A673 (cell line): Measurements from ENCODE around the gene ANKS6. TPM values are rescaled to one million over a fixed set of nuclear protein-coding genes. Genes with fewer than 3 reads are reported as not detected.

Experiments used
- BruUV-seq: library from RNA; stranded (reverse); fragments of 400-500 nt; replicated peaks from 2 replicates; lab custom pipeline; 2021; lab: Mats Ljungman, UMichigan
- CTCF ChIA-PET: fragments of 300-600 bp; sonication (Branson Sonifier 250); formaldehyde crosslinking; loops from one replicate; lab custom pipeline; 2022; ENCODE audit warnings: antibody characterized with exemption; lab: Charles Lee
- POLR2A ChIA-PET: fragments of 300-600 bp; sonication (Branson Sonifier 250); formaldehyde crosslinking; loops from one replicate; lab custom pipeline; 2022; ENCODE audit warnings: antibody characterized with exemption; ENCODE audit not compliant: low non-redundant PET; lab: Charles Lee
- DNase-seq: peaks from one replicate; pipeline ENCODE4 v3.0.0-alpha.2; 2015; ENCODE audit warnings: low spot score
- H3K27ac ChIP-seq: fragments of 200-600 bp; sonication (generic); 2 replicates; pipeline ENCODE4 v1.5.1; 2016; ENCODE audit warnings: mixed run types, low read depth, mild to moderate bottlenecking, mixed read lengths, antibody characterized with exemption, low read length; ENCODE audit not compliant: poor library complexity, severe bottlenecking
- H3K27me3 ChIP-seq: fragments of 200-600 bp; sonication (generic); replicated peaks from 2 replicates; pipeline ENCODE4 v1.6.1; 2017; ENCODE audit warnings: mixed run types, low read depth, mild to moderate bottlenecking, mixed read lengths, antibody characterized with exemption, low read length; ENCODE audit not compliant: insufficient read depth, poor library complexity
- H3K36me3 ChIP-seq: fragments of 200-600 bp; sonication (generic); 2 replicates; pipeline ENCODE4 v1.6.1; 2016; ENCODE audit warnings: mixed run types, mild to moderate bottlenecking, mixed read lengths, antibody characterized with exemption, low read length; ENCODE audit not compliant: insufficient read depth, poor library complexity, severe bottlenecking
- H3K4me1 ChIP-seq: fragments of 200-600 bp; sonication (generic); 2 replicates; pipeline ENCODE4 v1.6.1; 2017; ENCODE audit warnings: mixed run types, mild to moderate bottlenecking, mixed read lengths, antibody characterized with exemption, low read length; ENCODE audit not compliant: insufficient read depth, poor library complexity, severe bottlenecking
- H3K4me3 ChIP-seq: fragments of 200-600 bp; sonication (generic); 2 replicates; pipeline ENCODE4 v1.5.1; 2016; ENCODE audit warnings: low read depth, mixed run types, mild to moderate bottlenecking, mixed read lengths, low read length; ENCODE audit not compliant: poor library complexity, severe bottlenecking
- H3K9me3 ChIP-seq: fragments of 200-600 bp; sonication (generic); 2 replicates; pipeline ENCODE4 v1.6.1; 2016; ENCODE audit warnings: mixed run types, low read depth, mild to moderate bottlenecking, mixed read lengths, antibody characterized with exemption, low read length; ENCODE audit not compliant: poor library complexity, severe bottlenecking
- CTCF ChIP-seq: fragments of 300-800, 200-600 bp; sonication (generic); conservative IDR thresholded peaks from 2 replicates; pipeline ENCODE4 v1.5.1; 2017; ENCODE audit warnings: low read depth, mild to moderate bottlenecking, antibody characterized with exemption, low read length, moderate library complexity, mixed read lengths
- EZH2 ChIP-seq: fragments of 200-600 bp; sonication (generic); IDR thresholded peaks from 2 replicates; pipeline ENCODE4 v1.6.1; 2017; ENCODE audit warnings: borderline replicate concordance, low read depth, mild to moderate bottlenecking, mixed read lengths, antibody characterized with exemption, low read length; ENCODE audit not compliant: poor library complexity, severe bottlenecking
- intact Hi-C: fragments of 100-400 bp; cut with micrococcal nuclease; formaldehyde crosslinking; loops from one replicate; pipeline ENCODE4 v1.10.0; 2022; ENCODE audit not compliant: unreplicated experiment
- total RNA-seq: library from RNA; stranded (reverse); gene quantifications from 2 replicates; pipeline ENCODE4 v1.2.3, GENCODE V29; 2021

ANKS6 gene
- total RNA-seq, 1 experiment from 2014 or later: 14.4 TPM

GRCh38 chr9:98833090-98833956 is 37.0 kb upstream of the ANKS6 start:
- CTCF ChIA-PET: no interaction called here
- DNase-seq: no peak
- Histone ChIP-seq H3K9me3 (no peaks in the 10 kb centered on the region), H3K27ac (no peak overlapping the region), H3K36me3 (no peaks in the 10 kb centered on the region), H3K4me1 (no peaks in the 10 kb centered on the region), H3K4me3 (no peak overlapping the region), H3K27me3 (no peaks in the 10 kb centered on the region)
- TF ChIP-seq EZH2 (no peak), CTCF (no peak)
- BruUV-seq: no TSS peak
- intact Hi-C loops: no loop called here
- POLR2A ChIA-PET: no interaction called here

GRCh38 chr9:98832768-98833089 is 36.4 kb upstream of the ANKS6 start:
- no peak for TF ChIP-seq CTCF
- no peak for TF ChIP-seq EZH2
- H3K36me3 ChIP-seq: no peaks in the 10 kb centered on the region
- no peak overlapping the region for H3K27ac ChIP-seq
- no peaks in the 10 kb centered on the region for H3K9me3 ChIP-seq
- no TSS peak for BruUV-seq
- CTCF ChIA-PET: no interaction called here
- no peak for DNase-seq
- intact Hi-C loops: no loop called here
- no peaks in the 10 kb centered on the region for H3K4me1 ChIP-seq
- no peak overlapping the region for H3K4me3 ChIP-seq
- H3K27me3 ChIP-seq: no peaks in the 10 kb centered on the region
- POLR2A ChIA-PET: no interaction called here

GRCh38 chr9:98831696-98832095 is 35.3 kb upstream of the ANKS6 start:
- no peaks in the 10 kb centered on the region for H3K4me1 ChIP-seq
- no peaks in the 10 kb centered on the region for H3K9me3 ChIP-seq
- H3K27me3 ChIP-seq: no peaks in the 10 kb centered on the region
- POLR2A ChIA-PET: no interaction called here
- no TSS peak for BruUV-seq
- no peaks in the 10 kb centered on the region for H3K36me3 ChIP-seq
- CTCF ChIA-PET: no interaction called here
- DNase-seq: no peak
- H3K4me3 ChIP-seq: no peak overlapping the region
- intact Hi-C loops: no loop called here
- H3K27ac ChIP-seq: no peak overlapping the region
- TF ChIP-seq EZH2 (no peak), CTCF (no peak)
